Nephron (organoid): ENCODE measurements around the gene MPHOSPH10.

ENCODE experiments used
- H3K27ac Mint-ChIP-seq, 3 experiments: 2 replicates each; pipeline ENCODE4 v1.8.0; 2020; ENCODE audit warnings: mixed read lengths in 3 of 3, mild to moderate bottlenecking in 2 of 3, moderate library complexity in 1 of 3
- H3K27me3 Mint-ChIP-seq: 2 replicates; pipeline ENCODE4 v1.8.0; 2021; ENCODE audit warnings: low read depth, mild to moderate bottlenecking, moderate library complexity, mixed read lengths
- H3K36me3 Mint-ChIP-seq: 2 replicates; pipeline ENCODE4 v1.8.0; 2020; ENCODE audit warnings: low read depth, mixed read lengths
- H3K4me1 Mint-ChIP-seq: 2 replicates; pipeline ENCODE4 v1.8.0; 2020; ENCODE audit warnings: mixed read lengths
- H3K4me3 Mint-ChIP-seq, 3 experiments: 2 replicates each; pipeline ENCODE4 v1.8.0; 2020; ENCODE audit warnings: mild to moderate bottlenecking in 3 of 3, mixed read lengths in 3 of 3, moderate library complexity in 2 of 3
- H3K9me3 Mint-ChIP-seq: 2 replicates; pipeline ENCODE4 v1.8.0; 2020; ENCODE audit warnings: mixed read lengths
- TF ChIP-seq, protein P1 (sequence below), 3 experiments: fragments of 200-600 bp; sonication (generic); IDR thresholded peaks; one replicate each; pipeline ENCODE4 v1.5.0; 2021; ENCODE audit warnings: antibody characterized with exemption in 3 of 3; ENCODE audit not compliant: unreplicated experiment in 3 of 3

Gene MPHOSPH10

DNA sequence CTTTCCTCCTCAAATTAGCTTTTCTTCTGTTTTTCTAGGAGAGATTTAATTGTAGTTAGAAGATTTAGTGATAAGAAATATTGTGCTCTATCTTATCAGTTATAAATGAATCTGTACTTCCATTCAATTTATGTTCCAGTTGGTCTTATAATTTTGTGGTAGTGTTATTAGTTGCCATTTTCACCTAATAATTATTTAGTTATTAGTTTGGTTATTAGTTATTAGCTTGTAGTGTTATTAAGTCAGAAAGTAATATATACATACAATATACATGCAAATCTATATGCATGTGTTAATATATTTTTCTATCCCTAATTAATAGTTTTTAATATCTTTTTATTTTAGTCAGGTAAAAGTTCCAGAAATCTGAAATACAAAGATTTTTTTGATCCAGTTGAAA lies 3.2 kb downstream of the MPHOSPH10 start:
- H3K27me3 Mint-ChIP-seq: no peaks in the 10 kb centered on the region
- TF ChIP-seq, protein P1, sequence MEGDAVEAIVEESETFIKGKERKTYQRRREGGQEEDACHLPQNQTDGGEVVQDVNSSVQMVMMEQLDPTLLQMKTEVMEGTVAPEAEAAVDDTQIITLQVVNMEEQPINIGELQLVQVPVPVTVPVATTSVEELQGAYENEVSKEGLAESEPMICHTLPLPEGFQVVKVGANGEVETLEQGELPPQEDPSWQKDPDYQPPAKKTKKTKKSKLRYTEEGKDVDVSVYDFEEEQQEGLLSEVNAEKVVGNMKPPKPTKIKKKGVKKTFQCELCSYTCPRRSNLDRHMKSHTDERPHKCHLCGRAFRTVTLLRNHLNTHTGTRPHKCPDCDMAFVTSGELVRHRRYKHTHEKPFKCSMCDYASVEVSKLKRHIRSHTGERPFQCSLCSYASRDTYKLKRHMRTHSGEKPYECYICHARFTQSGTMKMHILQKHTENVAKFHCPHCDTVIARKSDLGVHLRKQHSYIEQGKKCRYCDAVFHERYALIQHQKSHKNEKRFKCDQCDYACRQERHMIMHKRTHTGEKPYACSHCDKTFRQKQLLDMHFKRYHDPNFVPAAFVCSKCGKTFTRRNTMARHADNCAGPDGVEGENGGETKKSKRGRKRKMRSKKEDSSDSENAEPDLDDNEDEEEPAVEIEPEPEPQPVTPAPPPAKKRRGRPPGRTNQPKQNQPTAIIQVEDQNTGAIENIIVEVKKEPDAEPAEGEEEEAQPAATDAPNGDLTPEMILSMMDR (IDR thresholded peaks at IDR 0.05; ENCODE audit: unreplicated experiment in 3 of 3): no peak
- no peak overlapping the region for H3K4me3 Mint-ChIP-seq
- H3K9me3 Mint-ChIP-seq: no peaks in the 10 kb centered on the region
- H3K36me3 Mint-ChIP-seq: peaks cover 28% of the 10 kb centered on the region
- no peak overlapping the region for H3K27ac Mint-ChIP-seq
- peaks cover 5% of the 10 kb centered on the region for H3K4me1 Mint-ChIP-seq

GRCh38 chr2:71136174-71136573 lies 5.7 kb downstream of the MPHOSPH10 start:
- Mint-ChIP-seq H3K27me3 (no peaks in the 10 kb centered on the region), H3K4me3 (no peak overlapping the region), H3K27ac (no peak overlapping the region), H3K9me3 (no peaks in the 10 kb centered on the region), H3K4me1 (no peaks in the 10 kb centered on the region), H3K36me3 (peaks cover 39% of the 10 kb centered on the region)
- TF ChIP-seq, protein P1 (IDR thresholded peaks at IDR 0.05; ENCODE audit: unreplicated experiment in 3 of 3): no peak

DNA sequence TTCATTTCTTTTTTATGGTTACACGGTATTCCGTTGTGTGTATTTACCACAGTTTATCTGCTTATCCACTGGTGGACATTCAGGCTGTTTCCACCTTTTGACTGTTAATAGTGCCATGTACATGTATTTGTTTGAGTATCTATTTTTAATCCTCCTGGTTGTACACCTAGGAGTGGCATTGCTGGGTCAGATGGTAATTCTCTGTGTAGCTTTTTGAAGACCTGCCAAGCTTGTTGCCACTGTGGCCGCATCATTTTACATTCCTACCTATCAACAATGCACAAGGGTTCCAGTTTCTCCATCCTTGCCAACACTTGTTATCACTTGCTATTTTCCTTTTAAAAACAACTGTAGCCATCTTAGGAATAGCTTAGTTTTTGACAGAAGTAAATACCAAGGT lies 13.3 kb downstream of the MPHOSPH10 start:
- no peaks in the 10 kb centered on the region for H3K9me3 Mint-ChIP-seq
- TF ChIP-seq, protein P1 (IDR thresholded peaks at IDR 0.05; ENCODE audit: unreplicated experiment in 3 of 3): no peak
- H3K27me3 Mint-ChIP-seq: no peaks in the 10 kb centered on the region
- peaks cover 72% of the 10 kb centered on the region for H3K36me3 Mint-ChIP-seq
- H3K4me3 Mint-ChIP-seq: no peak overlapping the region
- H3K27ac Mint-ChIP-seq: no peak overlapping the region
- H3K4me1 Mint-ChIP-seq: no peaks in the 10 kb centered on the region

GRCh38 chr2:71148506-71149063 lies 18.2 kb downstream of the MPHOSPH10 start:
- TF ChIP-seq, protein P1 (IDR thresholded peaks at IDR 0.05; ENCODE audit: unreplicated experiment in 3 of 3): no peak
- peaks cover 59% of the 10 kb centered on the region for H3K36me3 Mint-ChIP-seq
- H3K4me1 Mint-ChIP-seq: no peaks in the 10 kb centered on the region

GRCh38 chr2:71150082-71150816 lies 19.8 kb downstream of the MPHOSPH10 start:
- peaks cover 4% of the 10 kb centered on the region for H3K27me3 Mint-ChIP-seq
- no peaks in the 10 kb centered on the region for H3K4me1 Mint-ChIP-seq
- TF ChIP-seq, protein P1 (IDR thresholded peaks at IDR 0.05; ENCODE audit: unreplicated experiment in 3 of 3): no peak
- no peak overlapping the region for H3K4me3 Mint-ChIP-seq
- H3K9me3 Mint-ChIP-seq: no peaks in the 10 kb centered on the region
- H3K36me3 Mint-ChIP-seq: peaks cover 43% of the 10 kb centered on the region
- H3K27ac Mint-ChIP-seq: no peak overlapping the region

More at GRCh38 chr2:71148506-71149063, 18.2 kb downstream of the MPHOSPH10 start:
- H3K4me3 Mint-ChIP-seq: no peak overlapping the region
- no peaks in the 10 kb centered on the region for H3K9me3 Mint-ChIP-seq
- H3K27me3 Mint-ChIP-seq: no peaks in the 10 kb centered on the region
- H3K27ac Mint-ChIP-seq: no peak overlapping the region

GRCh38 chr2:71151620-71152019 lies 21.2 kb downstream of the MPHOSPH10 start:
- Mint-ChIP-seq H3K9me3 (no peaks in the 10 kb centered on the region), H3K27me3 (peaks cover 11% of the 10 kb centered on the region), H3K27ac (no peak overlapping the region), H3K4me1 (peaks cover under 1% of the 10 kb centered on the region), H3K36me3 (peaks cover 33% of the 10 kb centered on the region), H3K4me3 (no peak overlapping the region)
- TF ChIP-seq, protein P1 (IDR thresholded peaks at IDR 0.05; ENCODE audit: unreplicated experiment in 3 of 3): no peak
